GM19035 (cell line): ENCODE measurements around the gene CENPB.

ENCODE experiments used
- ATAC-seq: cut with Tn5 transposase; IDR thresholded peaks from one replicate; pipeline ENCODE4 v1.9.1; 2021; ENCODE audit not compliant: unreplicated experiment

CENPB gene

GRCh38 chr20:3751305-3751674 is 35.2 kb downstream of the CENPB start:
- ATAC-seq = no peak

- ATAC-seq = no peak
These were observed 36.6 kb downstream of the CENPB start for GRCh38 chr20:3749689-3750531.

GRCh38 chr20:3749087-3749688 is 37.4 kb downstream of the CENPB start:
- ATAC-seq = no peak

GRCh38 chr20:3748073-3748472 is 38.5 kb downstream of the CENPB start:
- ATAC-seq = no peak

GRCh38 chr20:3747471-3747870 is 39.1 kb downstream of the CENPB start:
- ATAC-seq = no peak

GRCh38 chr20:3745686-3746173 is 40.8 kb downstream of the CENPB start:
- ATAC-seq = no peak

GRCh38 chr20:3744806-3745685 is 41.5 kb downstream of the CENPB start:
- no peak for ATAC-seq

- ATAC-seq = no peak
These were observed 42.5 kb downstream of the CENPB start for GRCh38 chr20:3744037-3744436.

GRCh38 chr20:3743251-3743650 is 43.3 kb downstream of the CENPB start:
- no peak for ATAC-seq

GRCh38 chr20:3741836-3742458 is 44.6 kb downstream of the CENPB start:
- ATAC-seq = no peak

GRCh38 chr20:3740615-3741301 is 45.8 kb downstream of the CENPB start:
- no peak for ATAC-seq

- no peak for ATAC-seq
These were observed 46.6 kb downstream of the CENPB start for GRCh38 chr20:3739926-3740451.

GRCh38 chr20:3739054-3739925 is 47.2 kb downstream of the CENPB start:
- ATAC-seq = no peak

GRCh38 chr20:3738111-3739053 is 48.2 kb downstream of the CENPB start:
- no peak for ATAC-seq

- no peak for ATAC-seq
These were observed 50.8 kb downstream of the CENPB start for GRCh38 chr20:3735768-3736167.

- no peak for ATAC-seq
These were observed 52.3 kb downstream of the CENPB start for GRCh38 chr20:3734111-3734843.
